Hepatocyte (in vitro differentiated cells): ENCODE data around the gene GPR39.

Experiments
- EZH2 ChIP-seq: fragments of 200-600 bp; sonication (generic); IDR thresholded peaks from 2 replicates; pipeline ENCODE4 v1.6.1; 2016; ENCODE audit warnings: antibody characterized with exemption, mild to moderate bottlenecking, borderline replicate concordance
- EZH2phosphoT487 ChIP-seq: fragments of 200-600 bp; sonication (generic); IDR thresholded peaks from one replicate; pipeline ENCODE4 v1.6.1; 2018; ENCODE audit warnings: antibody characterized with exemption, mild to moderate bottlenecking, low read depth, moderate library complexity; ENCODE audit not compliant: unreplicated experiment, severe bottlenecking
- TF ChIP-seq, protein P1 (sequence below): fragments of 200-600 bp; sonication (generic); IDR thresholded peaks from 2 replicates; pipeline ENCODE4 v1.5.1; 2016; ENCODE audit warnings: antibody characterized with exemption, mild to moderate bottlenecking; ENCODE audit not compliant: poor library complexity

DNA sequence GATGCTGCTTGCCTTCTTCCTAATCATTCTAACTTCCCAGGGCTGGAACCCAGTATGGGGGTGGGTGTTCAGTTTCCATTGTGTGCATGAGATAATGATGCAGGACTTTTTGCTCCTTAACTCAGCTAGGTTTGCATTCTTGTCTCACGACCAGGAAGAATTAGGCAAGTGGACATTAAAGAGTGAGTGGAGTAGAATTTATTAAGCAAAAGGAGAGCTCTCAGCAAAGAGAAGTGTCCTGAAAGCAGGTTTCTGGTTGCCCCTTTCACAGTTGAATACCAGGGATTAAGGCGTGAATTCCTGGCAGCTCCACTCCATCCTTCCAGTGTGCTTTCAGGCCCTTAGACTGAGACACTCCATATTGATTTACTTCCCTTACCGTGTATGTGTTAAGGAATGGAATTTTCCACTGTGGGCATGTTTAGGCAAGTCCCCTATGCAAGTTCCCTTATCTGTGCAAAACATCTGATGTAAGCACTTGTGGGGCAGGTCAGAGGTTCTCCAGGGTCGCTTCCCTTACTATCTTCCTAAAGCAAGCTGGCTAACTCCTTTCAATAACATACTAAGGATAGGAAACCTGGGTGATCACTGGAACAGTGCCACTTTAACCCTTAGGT, 126.5 kb downstream of the GPR39 start:
- TF ChIP-seq, protein P1, sequence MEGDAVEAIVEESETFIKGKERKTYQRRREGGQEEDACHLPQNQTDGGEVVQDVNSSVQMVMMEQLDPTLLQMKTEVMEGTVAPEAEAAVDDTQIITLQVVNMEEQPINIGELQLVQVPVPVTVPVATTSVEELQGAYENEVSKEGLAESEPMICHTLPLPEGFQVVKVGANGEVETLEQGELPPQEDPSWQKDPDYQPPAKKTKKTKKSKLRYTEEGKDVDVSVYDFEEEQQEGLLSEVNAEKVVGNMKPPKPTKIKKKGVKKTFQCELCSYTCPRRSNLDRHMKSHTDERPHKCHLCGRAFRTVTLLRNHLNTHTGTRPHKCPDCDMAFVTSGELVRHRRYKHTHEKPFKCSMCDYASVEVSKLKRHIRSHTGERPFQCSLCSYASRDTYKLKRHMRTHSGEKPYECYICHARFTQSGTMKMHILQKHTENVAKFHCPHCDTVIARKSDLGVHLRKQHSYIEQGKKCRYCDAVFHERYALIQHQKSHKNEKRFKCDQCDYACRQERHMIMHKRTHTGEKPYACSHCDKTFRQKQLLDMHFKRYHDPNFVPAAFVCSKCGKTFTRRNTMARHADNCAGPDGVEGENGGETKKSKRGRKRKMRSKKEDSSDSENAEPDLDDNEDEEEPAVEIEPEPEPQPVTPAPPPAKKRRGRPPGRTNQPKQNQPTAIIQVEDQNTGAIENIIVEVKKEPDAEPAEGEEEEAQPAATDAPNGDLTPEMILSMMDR: no peak
- TF ChIP-seq EZH2phosphoT487 (no peak), EZH2 (no peak)
